GM21423 (cell line): ENCODE results near the gene TNFAIP8.
A peak's percentile ranks its signal among the peaks of the same experiment; 100 is the strongest.

Source experiments
- ATAC-seq: cut with Tn5 transposase; IDR thresholded peaks from one replicate; pipeline ENCODE4 v1.9.1; 2021; ENCODE audit warnings: mild to moderate bottlenecking, moderate library complexity; ENCODE audit not compliant: unreplicated experiment

The TNFAIP8 gene

GRCh38 chr5:119355685-119356611 lies at the start of gene TNFAIP8:
Gene TNFAIP8, plus strand, starts transcription at chr5:119356019. Its CDS starts 72 bp downstream, at chr5:119356091.
- ATAC-seq, result peak; percentile 43

- ATAC-seq, result no peak
These were observed 48.6 kb upstream of the TNFAIP8 start for GRCh38 chr5:119307170-119307569.

- peak; percentile 18 for ATAC-seq
These were observed 46.5 kb upstream of the TNFAIP8 start for GRCh38 chr5:119309326-119309725.

DNA sequence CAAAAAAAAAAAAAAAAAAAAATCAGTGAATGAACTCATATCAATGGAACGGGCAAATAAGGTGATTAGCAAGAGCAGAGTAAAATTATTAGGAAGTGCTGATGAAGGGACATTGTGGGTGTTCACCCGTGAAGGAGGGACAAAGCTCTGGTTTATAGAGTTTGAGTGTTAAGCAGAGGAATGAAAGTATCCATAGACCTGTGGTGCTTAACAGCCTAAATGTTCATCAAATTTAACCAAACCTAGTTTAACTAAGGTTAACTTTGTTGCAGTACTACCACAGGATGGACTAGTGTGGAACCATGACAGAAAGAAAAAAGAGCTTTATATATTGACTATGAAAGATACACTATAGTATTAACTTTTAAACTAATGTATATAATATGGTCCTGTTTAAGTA lies 44.1 kb upstream of the TNFAIP8 start:
- no peak for ATAC-seq

- ATAC-seq, result no peak
These were observed 43.4 kb upstream of the TNFAIP8 start for GRCh38 chr5:119312403-119312802.

DNA sequence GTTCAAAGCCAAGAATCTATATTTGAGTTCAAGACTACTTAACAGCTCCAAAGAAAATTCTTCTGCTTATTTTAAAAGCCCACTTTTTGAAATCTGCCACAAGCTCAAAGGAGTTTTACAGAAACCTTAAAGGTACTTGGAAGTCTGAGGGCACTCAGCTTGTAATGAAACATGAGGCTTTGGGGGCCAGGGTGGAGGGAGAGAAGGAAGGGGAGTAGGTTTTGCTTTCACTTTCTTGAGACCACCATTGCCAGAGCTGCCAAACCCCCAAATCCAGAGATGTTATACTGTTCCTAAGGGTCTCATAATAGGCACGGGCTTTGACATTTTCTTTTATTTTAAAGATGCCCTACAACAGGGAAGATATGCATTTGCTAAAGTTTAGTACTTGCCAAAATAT lies 42.6 kb upstream of the TNFAIP8 start:
- no peak for ATAC-seq

DNA sequence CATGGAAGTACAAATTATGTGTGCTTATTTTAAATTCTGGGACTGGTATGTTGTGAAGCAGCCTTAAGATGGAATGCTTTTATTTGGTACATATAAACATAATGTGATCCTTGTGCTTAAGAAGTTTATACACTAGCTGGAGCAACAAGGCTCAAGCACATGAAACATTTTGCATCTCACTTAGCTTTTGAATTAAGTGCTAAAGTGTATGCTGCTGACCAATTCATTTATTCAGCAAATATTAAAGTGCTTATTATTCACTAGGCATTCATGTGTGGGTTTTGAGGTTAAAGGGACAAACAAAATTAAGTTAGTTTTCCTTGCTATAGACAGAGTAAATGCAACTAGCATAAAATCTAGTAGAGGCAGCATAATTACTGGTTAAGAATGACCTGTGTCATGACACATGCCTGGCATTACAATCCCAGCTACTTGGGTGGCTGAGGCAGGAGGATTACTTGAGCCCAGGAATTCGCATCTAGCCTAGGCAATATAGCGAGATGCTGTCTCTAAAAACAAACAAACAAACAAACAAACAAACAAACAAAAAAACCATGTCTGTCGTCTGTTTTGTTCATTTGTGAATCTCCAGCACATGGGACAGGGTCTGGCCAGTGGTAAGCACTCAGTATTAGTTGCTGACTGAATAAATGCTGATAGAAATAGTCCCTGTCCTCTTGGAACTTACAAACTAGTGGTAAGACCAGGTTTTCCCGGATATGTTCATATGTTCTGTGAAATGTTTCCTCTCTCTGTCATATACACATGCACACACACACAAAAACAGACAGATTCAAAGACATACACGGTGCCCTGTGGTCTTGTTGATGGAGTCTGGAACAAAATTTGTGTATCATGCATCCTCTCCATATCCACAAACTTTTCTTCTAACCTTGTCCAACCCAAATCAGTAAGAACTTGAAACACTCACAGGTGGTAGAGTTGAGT lies 41.9 kb upstream of the TNFAIP8 start:
- no peak for ATAC-seq

DNA sequence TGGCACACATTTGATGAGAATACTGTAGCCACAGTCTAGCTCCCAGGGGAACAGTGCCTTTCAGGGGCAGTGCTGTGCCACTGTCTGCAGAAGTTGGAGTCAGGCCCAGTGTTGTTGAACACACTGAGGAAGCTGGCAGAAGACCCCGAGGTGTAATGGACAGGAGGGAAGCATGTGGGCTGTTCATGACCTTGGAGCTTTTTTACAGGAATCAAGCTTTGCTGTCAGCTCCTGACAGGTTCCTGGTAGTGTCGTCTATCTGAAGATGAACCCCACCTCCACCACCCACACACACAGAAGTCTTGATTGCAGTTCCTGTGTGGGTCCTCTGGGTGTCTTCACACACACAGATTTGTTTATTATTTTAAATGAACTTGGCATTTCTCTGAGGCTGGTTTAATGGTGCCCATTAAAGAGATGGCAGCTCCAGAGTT lies 40.3 kb upstream of the TNFAIP8 start:
- peak; percentile 82 for ATAC-seq

GRCh38 chr5:119316086-119316485 lies 39.7 kb upstream of the TNFAIP8 start:
- no peak for ATAC-seq

- ATAC-seq, result no peak
These were observed 38.9 kb upstream of the TNFAIP8 start for GRCh38 chr5:119316906-119317305.

DNA sequence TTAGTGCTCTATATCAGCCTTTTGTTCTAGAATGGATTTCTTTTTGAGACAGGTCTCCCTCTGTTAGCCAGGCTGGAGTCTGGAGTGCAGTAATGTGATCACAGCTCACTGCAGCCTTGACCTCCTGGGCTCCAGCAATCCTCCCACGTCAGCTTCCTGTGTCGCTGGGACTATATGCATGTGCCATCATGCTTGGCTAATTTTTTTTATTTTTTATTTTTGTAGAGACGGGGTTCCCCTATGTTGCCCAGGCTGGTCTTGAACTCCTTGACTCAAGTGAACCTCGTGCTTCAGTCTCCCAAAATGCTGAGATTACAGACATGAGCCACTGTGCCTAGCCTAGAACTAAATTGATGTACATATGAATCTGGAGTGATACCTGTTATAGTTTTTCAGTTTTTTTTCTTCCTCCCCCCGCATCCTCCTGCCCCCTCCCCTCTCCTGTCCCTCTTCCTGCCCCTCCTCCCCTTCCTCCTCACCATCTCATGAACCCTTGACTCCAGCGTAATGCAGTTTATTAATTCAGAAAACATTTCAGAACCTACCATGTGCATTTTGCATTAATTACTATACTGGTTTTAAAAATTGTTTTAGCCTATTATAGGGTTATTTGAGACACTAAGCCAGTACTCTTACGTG lies 37.4 kb upstream of the TNFAIP8 start:
- ATAC-seq, result peak; percentile 24

DNA sequence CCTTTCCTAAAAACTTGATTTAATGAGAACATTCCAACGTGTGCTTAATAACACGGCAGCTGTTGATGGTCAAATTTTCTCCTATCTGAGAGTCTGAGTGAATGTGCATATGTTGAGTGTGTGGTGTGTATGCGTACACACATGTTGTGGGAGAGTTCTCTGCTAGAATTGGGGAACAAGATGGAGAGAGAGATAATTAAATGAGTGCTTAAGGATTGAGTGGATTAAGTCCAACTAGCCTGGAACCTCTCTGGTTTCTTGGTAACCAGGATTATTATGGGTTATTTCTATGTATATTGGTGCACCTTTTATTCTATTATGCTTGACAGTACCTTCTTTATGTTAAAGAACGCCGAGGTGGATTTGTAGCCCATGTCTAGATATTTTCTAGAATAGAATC lies 36.4 kb upstream of the TNFAIP8 start:
- no peak for ATAC-seq

GRCh38 chr5:119319890-119320289 lies 35.9 kb upstream of the TNFAIP8 start:
- no peak for ATAC-seq

- no peak for ATAC-seq
These were observed 34.1 kb upstream of the TNFAIP8 start for GRCh38 chr5:119321569-119322311.

- no peak for ATAC-seq
These were observed 33.4 kb upstream of the TNFAIP8 start for GRCh38 chr5:119322312-119322947.

- peak; percentile 56 for ATAC-seq
These were observed 32.8 kb upstream of the TNFAIP8 start for GRCh38 chr5:119322948-119323537.

GRCh38 chr5:119323601-119324000 lies 32.2 kb upstream of the TNFAIP8 start:
- no peak for ATAC-seq

GRCh38 chr5:119324842-119325241 lies 31.0 kb upstream of the TNFAIP8 start:
- no peak for ATAC-seq

DNA sequence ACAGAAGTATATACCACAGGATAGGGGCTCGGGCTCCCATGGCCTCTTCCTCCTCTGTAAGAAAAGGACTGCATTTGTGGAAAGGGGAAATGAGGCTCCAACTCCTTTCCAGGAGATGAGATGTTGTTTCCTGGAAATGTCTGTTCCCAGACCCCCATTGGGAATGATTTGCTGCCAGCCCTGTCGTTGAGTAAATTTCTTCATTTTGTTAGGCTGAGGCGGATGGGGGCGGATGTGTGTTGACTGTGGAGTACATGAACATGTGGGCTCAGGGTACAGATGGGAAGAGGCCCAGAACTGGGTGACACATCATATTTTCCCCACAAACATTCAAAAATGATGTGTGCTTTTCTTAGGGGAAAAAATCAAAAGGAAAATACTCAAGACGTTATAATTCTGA lies 28.8 kb upstream of the TNFAIP8 start:
- no peak for ATAC-seq
